Measurements from ENCODE around the gene EPM2AIP1.

DNA sequence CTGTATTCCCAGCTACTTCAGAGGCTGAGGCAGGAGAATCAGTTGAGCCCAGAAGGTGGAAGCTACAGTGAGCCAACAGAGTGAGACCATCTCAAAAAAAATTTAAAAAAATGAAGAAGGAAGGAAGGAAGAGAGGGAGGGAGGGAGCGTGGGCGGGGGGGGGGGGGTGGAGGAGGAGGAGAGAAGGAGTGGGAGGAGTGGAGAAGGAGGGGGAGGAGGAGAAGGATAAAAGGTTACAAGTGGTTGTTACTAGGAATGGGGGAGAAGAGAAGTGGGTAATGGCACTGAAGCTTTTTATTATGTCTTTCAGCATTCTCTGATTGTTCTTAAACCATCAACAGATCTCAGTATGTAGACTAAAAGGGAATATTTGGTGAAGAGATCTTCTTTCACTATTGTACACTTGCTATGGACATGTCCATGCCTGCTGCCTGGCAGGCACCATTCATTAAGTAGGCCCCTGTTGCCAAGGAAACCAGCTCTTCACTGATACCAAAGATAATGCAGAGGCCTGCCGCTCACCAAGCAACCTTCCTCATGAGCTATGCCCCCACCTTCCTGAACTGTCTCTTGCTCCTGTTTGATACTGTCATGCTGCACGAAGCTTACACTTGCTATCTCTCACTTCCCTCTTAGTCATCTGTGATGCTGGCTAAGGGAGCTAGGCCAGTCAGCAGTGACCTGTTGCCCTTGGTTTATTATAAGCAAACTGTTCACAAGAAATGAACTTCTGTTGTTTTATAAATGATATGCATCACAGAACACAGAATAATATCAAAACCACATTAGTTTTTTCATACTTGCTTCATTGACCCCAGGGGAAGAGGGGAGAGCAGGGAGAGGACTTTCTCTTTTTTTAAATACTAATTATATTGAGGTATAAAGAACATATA is 23.1 kb downstream of the EPM2AIP1 start:
- TF ChIP-seq, protein P1, sequence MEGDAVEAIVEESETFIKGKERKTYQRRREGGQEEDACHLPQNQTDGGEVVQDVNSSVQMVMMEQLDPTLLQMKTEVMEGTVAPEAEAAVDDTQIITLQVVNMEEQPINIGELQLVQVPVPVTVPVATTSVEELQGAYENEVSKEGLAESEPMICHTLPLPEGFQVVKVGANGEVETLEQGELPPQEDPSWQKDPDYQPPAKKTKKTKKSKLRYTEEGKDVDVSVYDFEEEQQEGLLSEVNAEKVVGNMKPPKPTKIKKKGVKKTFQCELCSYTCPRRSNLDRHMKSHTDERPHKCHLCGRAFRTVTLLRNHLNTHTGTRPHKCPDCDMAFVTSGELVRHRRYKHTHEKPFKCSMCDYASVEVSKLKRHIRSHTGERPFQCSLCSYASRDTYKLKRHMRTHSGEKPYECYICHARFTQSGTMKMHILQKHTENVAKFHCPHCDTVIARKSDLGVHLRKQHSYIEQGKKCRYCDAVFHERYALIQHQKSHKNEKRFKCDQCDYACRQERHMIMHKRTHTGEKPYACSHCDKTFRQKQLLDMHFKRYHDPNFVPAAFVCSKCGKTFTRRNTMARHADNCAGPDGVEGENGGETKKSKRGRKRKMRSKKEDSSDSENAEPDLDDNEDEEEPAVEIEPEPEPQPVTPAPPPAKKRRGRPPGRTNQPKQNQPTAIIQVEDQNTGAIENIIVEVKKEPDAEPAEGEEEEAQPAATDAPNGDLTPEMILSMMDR (IDR thresholded peaks at IDR 0.05 in 2 of 3, conservative IDR thresholded peaks at IDR 0.05 in 1 of 3; ENCODE audit: borderline replicate concordance in 1 of 3, insufficient read depth in 1 of 3, low read depth in 2 of 3, low read length in 2 of 3) = no peak
- no peak for TF ChIP-seq POLR2A (IDR thresholded peaks at IDR 0.05; ENCODE audit: borderline replicate concordance, extremely low read depth, insufficient read depth, insufficient read length)
- TF ChIP-seq ZFX (IDR thresholded peaks at IDR 0.05) = no peak
